DND-41 (cell line): ENCODE results near the gene PRICKLE2.

Experiments
- EZH2 ChIP-seq: IDR thresholded peaks from 3 replicates; pipeline ENCODE4 v1.6.1; 2012; ENCODE audit warnings: borderline replicate concordance, low read depth, mild to moderate bottlenecking, moderate library complexity, low read length, inconsistent platforms; ENCODE audit not compliant: severe bottlenecking
- TF ChIP-seq, protein P1 (sequence below): IDR thresholded peaks from 2 replicates; pipeline ENCODE4 v1.5.1; 2012; ENCODE audit warnings: borderline replicate concordance, low read length, moderate library complexity, mild to moderate bottlenecking; ENCODE audit not compliant: poor library complexity, severe bottlenecking; ENCODE audit errors: extremely low read depth

DNA sequence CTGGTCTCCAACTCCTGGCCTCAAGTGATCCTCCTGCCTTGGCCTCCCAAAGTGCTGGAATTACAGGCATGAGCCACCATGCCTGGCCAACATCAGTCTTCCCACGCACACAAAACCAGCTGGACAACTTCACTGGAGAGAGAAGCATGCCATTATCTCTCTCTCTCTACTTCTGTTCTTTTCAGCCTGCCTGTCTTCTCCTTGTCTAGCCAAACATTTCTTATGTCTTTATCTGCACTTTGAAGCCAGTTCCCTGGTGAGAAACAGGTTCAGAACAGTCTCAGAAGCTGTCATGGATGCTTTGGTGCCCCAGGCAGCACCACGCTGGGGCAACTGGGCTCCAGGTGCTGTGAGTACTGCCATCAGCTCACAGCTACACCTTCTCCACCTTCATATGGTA lies 79.8 kb downstream of the PRICKLE2 start:
- TF ChIP-seq, protein P1, sequence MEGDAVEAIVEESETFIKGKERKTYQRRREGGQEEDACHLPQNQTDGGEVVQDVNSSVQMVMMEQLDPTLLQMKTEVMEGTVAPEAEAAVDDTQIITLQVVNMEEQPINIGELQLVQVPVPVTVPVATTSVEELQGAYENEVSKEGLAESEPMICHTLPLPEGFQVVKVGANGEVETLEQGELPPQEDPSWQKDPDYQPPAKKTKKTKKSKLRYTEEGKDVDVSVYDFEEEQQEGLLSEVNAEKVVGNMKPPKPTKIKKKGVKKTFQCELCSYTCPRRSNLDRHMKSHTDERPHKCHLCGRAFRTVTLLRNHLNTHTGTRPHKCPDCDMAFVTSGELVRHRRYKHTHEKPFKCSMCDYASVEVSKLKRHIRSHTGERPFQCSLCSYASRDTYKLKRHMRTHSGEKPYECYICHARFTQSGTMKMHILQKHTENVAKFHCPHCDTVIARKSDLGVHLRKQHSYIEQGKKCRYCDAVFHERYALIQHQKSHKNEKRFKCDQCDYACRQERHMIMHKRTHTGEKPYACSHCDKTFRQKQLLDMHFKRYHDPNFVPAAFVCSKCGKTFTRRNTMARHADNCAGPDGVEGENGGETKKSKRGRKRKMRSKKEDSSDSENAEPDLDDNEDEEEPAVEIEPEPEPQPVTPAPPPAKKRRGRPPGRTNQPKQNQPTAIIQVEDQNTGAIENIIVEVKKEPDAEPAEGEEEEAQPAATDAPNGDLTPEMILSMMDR = no peak
- TF ChIP-seq EZH2 = no peak
